ENCODE data around the gene CDKN1B.

The CDKN1B gene

DNA sequence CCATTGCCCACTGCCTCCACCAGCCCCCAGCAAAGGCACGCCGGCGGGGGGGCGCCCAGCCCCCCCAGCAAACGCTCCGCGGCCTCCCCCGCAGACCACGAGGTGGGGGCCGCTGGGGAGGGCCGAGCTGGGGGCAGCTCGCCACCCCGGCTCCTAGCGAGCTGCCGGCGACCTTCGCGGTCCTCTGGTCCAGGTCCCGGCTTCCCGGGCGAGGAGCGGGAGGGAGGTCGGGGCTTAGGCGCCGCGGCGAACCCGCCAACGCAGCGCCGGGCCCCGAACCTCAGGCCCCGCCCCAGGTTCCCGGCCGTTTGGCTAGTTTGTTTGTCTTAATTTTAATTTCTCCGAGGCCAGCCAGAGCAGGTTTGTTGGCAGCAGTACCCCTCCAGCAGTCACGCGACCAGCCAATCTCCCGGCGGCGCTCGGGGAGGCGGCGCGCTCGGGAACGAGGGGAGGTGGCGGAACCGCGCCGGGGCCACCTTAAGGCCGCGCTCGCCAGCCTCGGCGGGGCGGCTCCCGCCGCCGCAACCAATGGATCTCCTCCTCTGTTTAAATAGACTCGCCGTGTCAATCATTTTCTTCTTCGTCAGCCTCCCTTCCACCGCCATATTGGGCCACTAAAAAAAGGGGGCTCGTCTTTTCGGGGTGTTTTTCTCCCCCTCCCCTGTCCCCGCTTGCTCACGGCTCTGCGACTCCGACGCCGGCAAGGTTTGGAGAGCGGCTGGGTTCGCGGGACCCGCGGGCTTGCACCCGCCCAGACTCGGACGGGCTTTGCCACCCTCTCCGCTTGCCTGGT, at the start of gene CDKN1B:
Gene CDKN1B, plus strand, starts transcription at position 576 of the 793 bp plus-strand sequence. CDS start 472 bp downstream, outside the sequence.
- DNase-seq (ENCODE audit: low read depth, low spot score), result peak; percentile 80

- no peak for DNase-seq (ENCODE audit: low read depth, low spot score)
Measured at GRCh38 chr12:12668005-12668404, 49.2 kb upstream of the CDKN1B start.

GRCh38 chr12:12669020-12669419, 48.1 kb upstream of the CDKN1B start:
- no peak for DNase-seq (ENCODE audit: low read depth, low spot score)

DNA sequence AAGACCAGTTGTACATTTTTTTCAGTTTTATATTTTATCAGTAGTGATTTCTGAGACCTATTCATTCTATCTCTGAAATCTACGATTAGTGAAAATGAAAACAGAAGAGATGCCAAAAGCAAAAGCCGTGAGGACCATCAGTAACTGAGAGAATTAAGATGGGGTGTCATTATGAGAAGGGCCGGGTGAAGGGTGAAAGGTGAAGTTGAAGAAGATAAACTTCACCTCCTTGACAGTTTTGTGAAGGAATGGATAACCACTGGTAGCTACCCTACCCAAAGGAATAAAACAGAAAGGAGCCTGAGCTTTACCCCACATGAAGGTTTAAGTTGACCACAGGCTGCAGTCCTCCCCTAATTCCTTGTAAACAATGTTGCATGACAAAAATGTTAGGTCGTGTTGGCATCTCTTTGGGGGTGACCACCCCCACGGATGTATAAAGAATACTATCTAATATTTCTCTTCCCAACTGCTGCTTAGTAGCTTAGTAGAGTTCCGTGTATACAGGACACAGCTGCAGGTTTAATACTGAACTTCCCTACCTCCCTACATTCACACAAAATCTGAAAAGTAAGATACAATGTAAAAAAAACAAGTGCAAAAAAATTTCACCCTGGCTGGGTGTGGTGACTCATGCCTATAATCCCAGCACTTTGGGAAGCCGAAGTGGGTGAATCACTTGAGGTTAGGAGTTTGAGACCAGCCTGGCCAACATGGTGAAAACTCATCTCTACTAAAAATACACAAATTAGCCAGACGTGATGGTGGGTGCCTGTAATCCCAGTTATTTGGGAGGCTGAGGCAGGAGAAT, 45.1 kb upstream of the CDKN1B start:
- no peak for DNase-seq (ENCODE audit: low read depth, low spot score)

DNA sequence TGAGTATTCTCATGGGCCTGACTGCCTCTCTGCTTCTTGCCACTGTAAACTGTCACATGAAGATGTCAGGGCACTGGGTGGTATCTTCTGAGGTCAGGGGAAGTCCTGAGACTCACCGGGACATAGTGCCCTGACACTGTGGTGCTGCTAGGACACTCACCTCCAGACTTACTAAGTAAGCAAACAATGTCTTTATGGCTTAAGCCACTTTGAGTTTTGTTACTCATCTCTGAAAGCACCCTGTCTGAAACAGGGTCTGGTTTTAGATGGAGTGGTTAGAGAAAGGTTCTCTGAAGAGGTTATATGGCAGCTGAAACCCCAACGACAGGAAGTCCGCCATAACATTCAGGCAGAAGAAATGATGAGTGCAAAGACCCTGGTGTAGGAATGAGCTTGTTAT, 43.9 kb upstream of the CDKN1B start:
- DNase-seq (ENCODE audit: low read depth, low spot score), result no peak

GRCh38 chr12:12676605-12677004, 40.6 kb upstream of the CDKN1B start:
- DNase-seq (ENCODE audit: low read depth, low spot score), result no peak

DNA sequence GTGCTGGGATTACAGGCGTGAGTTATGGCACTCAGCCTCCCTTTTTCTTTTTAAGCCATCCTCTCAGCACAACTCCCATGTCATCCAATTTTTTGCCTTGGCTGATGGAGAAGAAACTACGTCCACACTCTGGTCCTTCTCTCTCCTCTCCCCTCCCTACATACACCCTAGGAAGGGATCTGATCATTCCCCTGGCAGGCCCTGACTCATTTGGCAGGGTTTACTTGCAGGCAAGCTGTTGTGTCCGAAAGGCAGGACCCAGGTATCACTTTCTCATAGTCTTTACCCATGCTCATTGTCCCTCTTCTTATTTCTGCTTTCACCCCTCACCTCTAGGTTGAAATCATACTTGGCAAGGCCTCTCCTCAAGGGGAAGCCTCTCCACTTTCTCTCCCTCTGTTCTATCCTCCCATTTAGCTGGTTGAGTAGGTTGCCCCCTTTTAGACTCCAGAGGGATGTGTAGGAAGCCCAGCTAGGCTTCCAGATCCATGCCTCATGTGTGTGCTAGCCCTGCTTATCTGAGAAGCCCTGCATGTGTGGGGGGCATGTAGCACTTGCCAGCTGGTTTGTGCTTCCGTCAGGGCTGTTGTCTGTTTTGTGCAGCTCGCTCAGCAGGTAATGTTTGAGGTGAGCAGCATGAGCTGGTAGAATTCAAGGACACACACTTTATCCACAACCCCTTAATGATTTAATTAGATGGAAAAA, 36.0 kb upstream of the CDKN1B start:
- DNase-seq (ENCODE audit: low read depth, low spot score), result no peak

- no peak for DNase-seq (ENCODE audit: low read depth, low spot score)
Measured at GRCh38 chr12:12682284-12682683, 34.9 kb upstream of the CDKN1B start.

DNA sequence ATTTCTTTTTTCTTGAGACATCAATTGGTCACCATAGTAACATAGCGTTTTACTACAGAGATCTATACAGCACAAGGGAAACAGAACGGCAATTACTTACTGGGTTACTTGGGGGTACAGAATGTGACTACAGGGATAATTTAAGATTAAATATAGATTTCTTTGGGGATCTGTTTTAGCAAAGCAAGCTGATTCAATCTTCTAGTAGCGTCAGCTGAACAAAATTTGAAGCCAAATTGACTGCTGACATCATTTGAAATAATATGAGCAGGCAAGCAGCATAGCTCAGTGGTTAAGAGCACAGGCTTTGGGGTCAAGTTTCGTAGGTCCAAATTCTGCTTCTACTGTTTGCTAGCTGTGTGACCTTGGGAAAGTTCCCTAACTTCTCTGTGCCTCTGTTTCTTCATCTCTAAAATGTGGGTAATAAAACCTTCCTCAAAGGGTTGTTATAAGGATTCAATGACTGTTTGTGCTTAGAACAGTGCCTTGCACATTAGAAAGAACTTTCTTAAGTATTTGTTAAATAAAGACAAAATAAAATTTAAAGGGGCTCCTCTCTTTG, 34.0 kb upstream of the CDKN1B start:
- DNase-seq (ENCODE audit: low read depth, low spot score), result no peak

DNA sequence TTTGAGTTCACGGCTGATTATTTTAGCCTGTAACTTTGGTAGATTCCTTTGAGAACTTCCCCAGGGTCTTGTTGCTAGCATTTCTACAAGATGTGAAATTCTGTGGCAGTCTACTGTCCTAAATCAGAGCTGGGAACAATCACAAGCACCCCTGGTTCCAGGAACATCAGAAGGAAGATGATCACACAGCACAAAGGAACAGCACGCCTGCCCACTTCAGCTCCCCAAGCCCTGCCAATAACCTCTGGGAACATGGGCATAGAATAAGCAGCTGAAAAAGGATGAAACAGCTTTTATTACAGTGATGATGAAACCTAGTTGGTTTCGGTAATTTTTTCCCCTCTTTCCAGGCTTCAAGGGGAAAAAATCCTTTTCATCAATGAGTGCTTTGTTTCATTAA, 33.4 kb upstream of the CDKN1B start:
- no peak for DNase-seq (ENCODE audit: low read depth, low spot score)

- DNase-seq (ENCODE audit: low read depth, low spot score), result no peak
Measured at GRCh38 chr12:12684375-12685106, 32.6 kb upstream of the CDKN1B start.

DNA sequence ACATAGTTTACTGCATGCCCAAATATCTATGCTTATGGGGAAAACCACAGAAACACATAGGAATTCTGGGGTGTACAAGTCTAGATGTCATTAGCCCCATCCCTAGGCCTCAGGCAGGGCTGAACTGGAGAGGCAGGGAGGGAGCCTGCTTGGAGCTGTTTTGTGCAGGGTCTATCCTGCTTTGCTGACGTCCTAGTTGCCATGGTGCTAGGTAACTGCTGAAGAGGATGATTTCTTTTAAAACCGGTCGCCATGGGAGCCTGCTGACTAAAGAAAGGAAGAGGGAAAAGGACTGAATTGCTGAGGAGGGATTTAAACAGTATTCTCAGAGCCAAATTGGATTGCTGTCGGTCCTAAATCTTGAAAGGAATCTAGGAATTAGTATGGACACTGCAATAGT, 31.9 kb upstream of the CDKN1B start:
- no peak for DNase-seq (ENCODE audit: low read depth, low spot score)

- DNase-seq (ENCODE audit: low read depth, low spot score), result no peak
Measured at GRCh38 chr12:12686472-12686871, 30.7 kb upstream of the CDKN1B start.

DNA sequence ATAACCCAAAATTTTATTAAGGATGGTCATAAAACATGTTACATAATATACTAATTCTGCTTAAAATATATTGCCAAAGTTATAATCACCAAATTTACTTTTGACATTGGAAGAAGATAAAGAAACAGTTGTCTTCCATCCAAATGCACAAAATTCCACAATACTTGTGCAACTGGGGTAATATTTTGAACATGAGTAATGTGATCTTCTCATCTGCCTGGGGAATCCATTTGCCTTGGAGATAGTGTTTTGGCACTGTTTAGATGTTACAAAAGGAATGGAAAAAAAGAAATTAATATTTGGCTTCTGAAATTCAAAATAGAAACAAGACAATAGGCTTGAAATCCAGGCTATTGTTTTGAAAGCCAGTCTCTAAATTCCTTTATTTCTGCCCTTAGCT, 30.2 kb upstream of the CDKN1B start:
- no peak for DNase-seq (ENCODE audit: low read depth, low spot score)

DNA sequence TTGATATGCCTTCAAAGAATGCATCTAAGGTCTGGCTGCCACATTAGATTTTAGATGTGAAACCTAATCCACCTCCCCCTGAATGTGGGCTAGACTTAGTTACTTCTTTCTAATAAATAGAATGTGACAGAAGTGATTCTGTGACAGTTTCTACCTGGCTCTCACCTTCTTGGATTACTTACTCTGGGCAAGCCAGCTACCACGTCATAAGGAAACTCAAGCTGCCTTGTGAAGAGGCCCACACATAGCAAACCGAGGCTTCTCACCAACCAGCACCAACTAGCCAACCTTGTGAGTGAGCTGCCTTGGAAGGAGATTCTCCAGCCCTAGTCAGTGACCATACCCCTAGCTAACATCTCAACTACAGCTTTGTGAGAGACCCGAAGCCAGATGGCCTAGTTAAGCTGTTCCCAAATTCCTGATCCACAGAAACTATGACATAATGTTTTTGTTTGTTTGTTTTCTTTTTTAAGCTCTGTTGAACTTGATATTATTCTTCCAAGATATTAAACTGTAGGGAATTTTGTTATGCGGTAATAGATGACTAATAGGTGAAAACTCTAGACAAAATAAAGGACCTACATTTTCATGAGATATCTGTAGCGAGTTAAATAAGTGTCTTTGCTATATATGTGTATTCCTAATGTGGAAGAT, 27.4 kb upstream of the CDKN1B start:
- no peak for DNase-seq (ENCODE audit: low read depth, low spot score)

- DNase-seq (ENCODE audit: low read depth, low spot score), result no peak
Measured at GRCh38 chr12:12691549-12691948, 25.6 kb upstream of the CDKN1B start.

- DNase-seq (ENCODE audit: low read depth, low spot score), result no peak
Measured at GRCh38 chr12:12693111-12693671, 24.0 kb upstream of the CDKN1B start.

- peak; percentile 85 for DNase-seq (ENCODE audit: low read depth, low spot score)
Measured at GRCh38 chr12:12696562-12697383, 20.4 kb upstream of the CDKN1B start.

DNA sequence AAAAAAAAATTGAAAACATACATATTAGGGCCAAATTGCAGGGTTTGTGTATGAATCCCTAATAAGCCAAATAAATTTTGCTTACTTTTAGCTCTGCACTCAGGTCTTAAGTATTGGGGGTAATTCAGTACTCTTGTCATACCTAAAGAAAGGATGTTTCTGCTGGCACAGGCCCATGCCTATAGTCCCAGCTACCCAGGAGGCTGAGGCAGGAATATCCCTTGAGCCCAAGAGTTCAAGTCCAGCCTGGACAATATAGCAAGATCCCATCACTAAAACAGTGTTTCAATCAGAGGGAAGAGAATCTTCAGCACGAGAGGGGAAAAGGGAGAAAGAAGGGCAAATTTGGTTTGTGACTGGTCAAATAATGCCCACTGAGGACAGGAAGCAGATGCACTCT, 17.8 kb upstream of the CDKN1B start:
- DNase-seq (ENCODE audit: low read depth, low spot score), result no peak

GRCh38 chr12:12700254-12700653, 16.9 kb upstream of the CDKN1B start:
- no peak for DNase-seq (ENCODE audit: low read depth, low spot score)
